ENCODE data around the gene CADM1. TPM values are rescaled to one million over a fixed set of nuclear protein-coding genes. Genes with fewer than 3 reads are reported as not detected.

CADM1 gene
- total and polyA plus RNA-seq, 2 donors (not counting 1 experiment from before 2014, with no cell fraction given): 15.4 to 86.0 TPM

- H3K4me2 ChIP-seq (ENCODE audit: extremely low read depth, insufficient read depth, low read length): no peak overlapping the region
- DNase-seq (ENCODE audit: low read depth in 2 of 2): no peak
Observed at GRCh38 chr11:115342142-115342541, 162.1 kb downstream of the CADM1 start.

GRCh38 chr11:115340874-115341273 lies 163.3 kb downstream of the CADM1 start:
- Histone ChIP-seq H3K79me2 (ENCODE audit: control insufficient read depth, insufficient read depth, low read length) (no peaks in the 10 kb centered on the region), H3K9me3 (ENCODE audit: control insufficient read depth, insufficient read depth, low read depth, low read length) (no peaks in the 10 kb centered on the region), H3K4me2 (ENCODE audit: extremely low read depth, insufficient read depth, low read length) (no peak overlapping the region), H4K20me1 (ENCODE audit: control insufficient read depth, extremely low read depth, insufficient read depth, low read length) (no peaks in the 10 kb centered on the region), H3K4me3 (replicated peaks in 1 of 4; ENCODE audit: control extremely low read depth in 1 of 4, insufficient read depth in 1 of 4, low read depth in 3 of 4, low read length in 4 of 4) (no peak overlapping the region), H3K36me3 (ENCODE audit: control insufficient read depth, insufficient read depth, low read length) (no peaks in the 10 kb centered on the region), H3K27me3 (ENCODE audit: control insufficient read depth, insufficient read depth, low read length) (no peaks in the 10 kb centered on the region), H3K9ac (ENCODE audit: insufficient read depth, low read length) (no peak overlapping the region), H2AFZ (ENCODE audit: low read length) (no peak overlapping the region), H3K27ac (ENCODE audit: insufficient read depth, low read length) (no peak overlapping the region), H3K4me1 (ENCODE audit: control insufficient read depth, extremely low read depth, insufficient read depth, low read length) (no peaks in the 10 kb centered on the region)
- TF ChIP-seq EZH2 (IDR thresholded peaks at IDR 0.05; ENCODE audit: low read length, missing control alignments): no peak
- no peak for TF ChIP-seq CTCF (conservative IDR thresholded peaks at IDR 0.05 in 1 of 2, IDR thresholded peaks at IDR 0.05 in 1 of 2; ENCODE audit: low read depth in 1 of 2, low read length in 2 of 2)
- DNase-seq (ENCODE audit: low read depth in 2 of 2): no peak

More at GRCh38 chr11:115342142-115342541, 162.1 kb downstream of the CADM1 start:
- Histone ChIP-seq H3K79me2 (ENCODE audit: control insufficient read depth, insufficient read depth, low read length) (no peaks in the 10 kb centered on the region), H3K9me3 (ENCODE audit: control insufficient read depth, insufficient read depth, low read depth, low read length) (no peaks in the 10 kb centered on the region), H4K20me1 (ENCODE audit: control insufficient read depth, extremely low read depth, insufficient read depth, low read length) (no peaks in the 10 kb centered on the region), H3K27me3 (ENCODE audit: control insufficient read depth, insufficient read depth, low read length) (no peaks in the 10 kb centered on the region), H3K4me3 (replicated peaks in 1 of 4; ENCODE audit: control extremely low read depth in 1 of 4, insufficient read depth in 1 of 4, low read depth in 3 of 4, low read length in 4 of 4) (no peak overlapping the region), H3K27ac (ENCODE audit: insufficient read depth, low read length) (no peak overlapping the region), H3K36me3 (ENCODE audit: control insufficient read depth, insufficient read depth, low read length) (no peaks in the 10 kb centered on the region), H3K9ac (ENCODE audit: insufficient read depth, low read length) (no peak overlapping the region), H2AFZ (ENCODE audit: low read length) (no peak overlapping the region), H3K4me1 (ENCODE audit: control insufficient read depth, extremely low read depth, insufficient read depth, low read length) (no peaks in the 10 kb centered on the region)
- TF ChIP-seq EZH2 (IDR thresholded peaks at IDR 0.05; ENCODE audit: low read length, missing control alignments) (no peak), CTCF (conservative IDR thresholded peaks at IDR 0.05 in 1 of 2, IDR thresholded peaks at IDR 0.05 in 1 of 2; ENCODE audit: low read depth in 1 of 2, low read length in 2 of 2) (no peak)

GRCh38 chr11:115338476-115338875 lies 165.7 kb downstream of the CADM1 start:
- H3K4me1 ChIP-seq (ENCODE audit: control insufficient read depth, extremely low read depth, insufficient read depth, low read length): no peaks in the 10 kb centered on the region
- H2AFZ ChIP-seq (ENCODE audit: low read length): no peak overlapping the region
- no peaks in the 10 kb centered on the region for H3K36me3 ChIP-seq (ENCODE audit: control insufficient read depth, insufficient read depth, low read length)
- TF ChIP-seq CTCF (conservative IDR thresholded peaks at IDR 0.05 in 1 of 2, IDR thresholded peaks at IDR 0.05 in 1 of 2; ENCODE audit: low read depth in 1 of 2, low read length in 2 of 2) (no peak), EZH2 (IDR thresholded peaks at IDR 0.05; ENCODE audit: low read length, missing control alignments) (no peak)
- H3K79me2 ChIP-seq (ENCODE audit: control insufficient read depth, insufficient read depth, low read length): no peaks in the 10 kb centered on the region
- no peaks in the 10 kb centered on the region for H3K27me3 ChIP-seq (ENCODE audit: control insufficient read depth, insufficient read depth, low read length)
- H3K9me3 ChIP-seq (ENCODE audit: control insufficient read depth, insufficient read depth, low read depth, low read length): no peaks in the 10 kb centered on the region
- H4K20me1 ChIP-seq (ENCODE audit: control insufficient read depth, extremely low read depth, insufficient read depth, low read length): no peaks in the 10 kb centered on the region
- H3K27ac ChIP-seq (ENCODE audit: insufficient read depth, low read length): no peak overlapping the region
- DNase-seq (ENCODE audit: low read depth in 2 of 2): peak in 1 of 2 donors; percentile 23
- no peak overlapping the region for H3K4me2 ChIP-seq (ENCODE audit: extremely low read depth, insufficient read depth, low read length)
- no peak overlapping the region for H3K4me3 ChIP-seq (replicated peaks in 1 of 4; ENCODE audit: control extremely low read depth in 1 of 4, insufficient read depth in 1 of 4, low read depth in 3 of 4, low read length in 4 of 4)
- no peak overlapping the region for H3K9ac ChIP-seq (ENCODE audit: insufficient read depth, low read length)
